ENCODE results near the gene ILF3.

ILF3 gene

DNA sequence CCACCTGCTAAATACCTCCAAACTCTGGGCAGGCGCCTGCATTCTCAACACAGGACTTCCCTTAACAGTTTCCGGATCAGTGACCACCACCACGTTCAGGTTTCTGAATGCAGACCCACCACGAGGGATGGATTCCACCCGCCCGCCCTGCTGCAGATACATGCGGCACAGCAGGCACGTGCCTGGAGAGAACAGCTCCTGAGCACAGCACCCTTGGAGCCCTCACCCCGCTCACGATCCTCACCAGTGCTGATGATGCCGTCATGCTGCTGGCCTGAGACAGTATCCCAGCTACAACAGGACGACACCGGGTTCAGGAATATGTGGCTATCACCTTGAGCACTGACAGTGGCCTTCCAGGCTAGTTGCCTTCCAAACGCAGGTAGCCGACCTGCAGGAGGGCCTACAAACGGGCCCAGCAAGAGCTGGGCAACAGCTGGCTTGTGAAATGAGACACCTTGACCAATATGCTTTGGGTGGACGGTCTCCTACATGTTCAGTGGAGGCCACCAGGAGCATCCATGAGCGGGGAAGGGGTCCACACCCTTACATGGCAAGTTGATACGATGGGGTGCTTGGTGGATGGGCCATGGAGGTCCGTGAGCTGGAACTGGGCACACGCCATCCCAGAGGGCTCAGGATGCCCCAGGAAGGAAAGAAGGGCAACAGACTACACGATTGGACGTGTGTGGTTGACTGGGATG is 37.2 kb downstream of the ILF3 start:
- H3K36me3 Mint-ChIP-seq (ENCODE audit: low read depth), result peaks cover 41% of the 10 kb centered on the region
- peak overlapping the region; percentile 71 for H3K27ac Mint-ChIP-seq
- no peak overlapping the region for H3K4me3 Mint-ChIP-seq
- H3K9me3 Mint-ChIP-seq, result no peaks in the 10 kb centered on the region
- H3K4me1 Mint-ChIP-seq, result peaks cover 19% of the 10 kb centered on the region
- ATAC-seq (no peak), DNase-seq (no peak)
- H3K27me3 Mint-ChIP-seq, result peaks cover 6% of the 10 kb centered on the region

DNA sequence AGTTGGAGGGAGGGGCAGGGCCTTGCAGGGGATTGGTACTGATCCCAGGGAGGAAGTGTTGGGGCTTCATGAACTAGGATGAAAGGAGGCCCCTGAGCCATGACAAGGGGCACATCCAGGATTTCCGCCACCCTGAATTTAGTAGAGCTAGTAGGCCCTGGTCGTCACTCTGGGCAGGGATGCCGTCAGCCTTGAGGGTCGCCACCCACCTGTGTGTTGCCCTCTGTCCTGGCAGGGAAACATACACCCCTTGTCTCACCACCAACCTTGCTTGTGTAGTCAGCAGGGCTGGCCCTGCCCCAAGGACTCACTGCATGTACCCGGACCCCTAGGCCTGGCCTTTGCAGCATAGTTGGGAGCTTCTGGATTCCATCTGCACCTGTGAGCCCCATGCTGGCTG is 37.7 kb downstream of the ILF3 start:
- no peak overlapping the region for H3K4me3 Mint-ChIP-seq
- peaks cover 19% of the 10 kb centered on the region for H3K4me1 Mint-ChIP-seq
- no peak overlapping the region for H3K27ac Mint-ChIP-seq
- H3K36me3 Mint-ChIP-seq (ENCODE audit: low read depth), result peaks cover 38% of the 10 kb centered on the region
- no peak for ATAC-seq
- H3K9me3 Mint-ChIP-seq, result no peaks in the 10 kb centered on the region
- DNase-seq, result no peak
- peaks cover 9% of the 10 kb centered on the region for H3K27me3 Mint-ChIP-seq

DNA sequence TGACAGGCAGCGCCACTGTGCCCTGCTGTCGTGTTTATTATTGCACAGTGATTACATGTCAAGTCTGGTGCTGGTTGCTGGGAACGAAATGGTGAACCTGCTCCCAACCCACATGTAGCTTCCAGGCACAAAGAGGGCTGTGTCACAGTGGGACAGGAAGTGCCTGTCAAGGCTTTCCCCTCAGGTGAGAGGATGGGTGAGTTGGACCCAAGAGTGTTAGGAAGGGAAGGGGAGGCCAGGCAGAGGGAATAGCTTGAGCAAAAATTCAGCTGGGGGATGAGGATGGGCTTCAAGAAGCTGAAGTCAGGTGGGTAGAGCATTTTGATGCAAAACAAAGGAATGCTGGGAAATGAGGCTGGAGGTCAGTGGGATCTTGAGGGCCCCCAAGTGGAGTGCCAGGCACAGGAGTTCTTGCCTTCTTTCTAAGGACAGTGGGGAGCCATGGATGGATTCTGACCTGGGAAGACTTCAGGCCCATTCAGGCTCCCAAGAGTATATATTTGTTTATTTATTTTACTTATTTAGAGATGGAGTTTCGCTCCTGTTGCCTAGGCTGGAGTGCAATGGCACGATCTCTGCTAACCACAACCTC is 38.6 kb downstream of the ILF3 start:
- H3K27me3 Mint-ChIP-seq, result peaks cover 13% of the 10 kb centered on the region
- ATAC-seq (no peak), DNase-seq (no peak)
- no peak overlapping the region for H3K4me3 Mint-ChIP-seq
- H3K36me3 Mint-ChIP-seq (ENCODE audit: low read depth), result peaks cover 35% of the 10 kb centered on the region
- H3K4me1 Mint-ChIP-seq, result peaks cover 19% of the 10 kb centered on the region
- no peak overlapping the region for H3K27ac Mint-ChIP-seq
- H3K9me3 Mint-ChIP-seq, result no peaks in the 10 kb centered on the region

DNA sequence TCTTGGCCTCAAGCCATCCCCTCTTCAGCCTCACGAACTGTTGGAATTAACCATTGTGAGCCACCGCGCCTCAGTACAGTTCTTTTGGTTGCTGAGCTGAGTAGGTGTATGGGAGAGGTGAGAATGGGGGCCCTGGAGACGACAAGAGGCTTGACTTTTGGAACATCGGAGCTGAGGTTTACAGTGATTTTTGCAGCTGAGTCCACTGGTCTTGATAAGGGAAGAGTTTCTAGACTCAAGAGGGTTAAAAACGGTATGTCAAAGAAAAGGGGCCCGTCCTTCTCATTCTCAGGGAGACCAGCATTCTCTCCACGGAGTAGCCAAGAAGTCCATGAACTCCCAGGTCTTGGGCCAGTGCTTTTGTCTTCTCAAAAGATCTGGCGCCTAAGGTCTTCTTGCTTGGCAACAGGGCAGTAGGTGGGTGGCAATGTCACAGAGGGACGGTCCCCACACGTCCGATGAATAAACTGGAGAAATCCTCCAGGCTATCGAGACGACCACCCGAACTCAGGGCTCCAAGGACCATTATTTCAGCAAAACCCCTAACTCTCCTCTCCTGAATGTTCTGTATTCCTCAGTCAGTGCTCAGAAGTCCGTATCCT is 40.7 kb downstream of the ILF3 start:
- no peaks in the 10 kb centered on the region for H3K9me3 Mint-ChIP-seq
- peaks cover 14% of the 10 kb centered on the region for H3K27me3 Mint-ChIP-seq
- no peak overlapping the region for H3K4me3 Mint-ChIP-seq
- ATAC-seq (no peak), DNase-seq (no peak)
- H3K36me3 Mint-ChIP-seq (ENCODE audit: low read depth), result peaks cover 22% of the 10 kb centered on the region
- H3K27ac Mint-ChIP-seq, result no peak overlapping the region
- H3K4me1 Mint-ChIP-seq, result peaks cover 17% of the 10 kb centered on the region

DNA sequence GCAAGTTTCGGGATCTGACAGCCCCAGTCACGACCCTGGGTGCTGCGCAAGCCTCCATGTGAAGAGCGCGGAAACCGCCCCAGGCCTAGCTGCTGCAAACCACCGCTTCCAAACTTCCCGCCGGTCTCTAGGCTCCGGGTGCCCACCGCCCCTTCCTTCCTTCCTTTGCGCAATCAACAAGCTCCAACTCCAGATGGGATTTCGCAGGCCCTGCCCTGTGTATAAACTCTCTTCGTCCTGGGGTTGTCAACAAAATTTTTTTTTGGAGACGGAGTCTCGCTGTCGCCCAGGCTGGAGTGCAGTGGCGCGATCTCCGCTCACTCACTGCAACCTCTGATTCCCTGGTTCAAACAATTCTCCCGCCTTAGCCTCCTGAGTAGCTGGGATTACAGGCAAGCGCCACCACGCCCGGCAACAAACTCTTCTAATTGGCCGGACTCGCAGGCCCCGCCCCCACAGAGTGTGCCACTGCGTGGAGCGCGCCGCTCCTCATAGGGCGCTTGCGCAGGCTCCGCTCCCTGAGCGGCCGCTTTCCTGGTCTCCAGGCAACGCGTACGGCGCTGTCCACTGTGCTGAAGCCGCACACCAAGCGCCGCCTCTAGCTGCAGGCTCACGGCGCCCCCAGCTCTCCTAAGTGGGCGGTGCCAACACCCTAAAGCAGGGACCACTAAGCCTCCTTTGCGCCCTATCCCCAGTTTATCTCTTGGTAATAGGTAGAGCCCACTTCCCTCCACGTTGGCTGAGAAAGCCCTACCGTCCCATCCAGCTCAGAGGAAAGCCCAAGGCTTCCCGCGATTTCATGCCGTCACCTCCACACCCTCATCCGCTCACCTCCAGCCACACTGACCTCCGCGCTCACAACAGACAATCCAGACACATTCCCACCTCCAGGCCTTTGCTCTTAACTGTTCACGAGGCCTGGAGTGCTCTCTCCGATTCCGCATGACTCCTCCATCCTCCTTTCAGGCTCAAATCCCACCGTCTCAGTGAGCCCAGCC is 41.6 kb downstream of the ILF3 start:
- H3K27ac Mint-ChIP-seq, result no peak overlapping the region
- H3K4me1 Mint-ChIP-seq, result peaks cover 17% of the 10 kb centered on the region
- H3K36me3 Mint-ChIP-seq (ENCODE audit: low read depth), result peaks cover 16% of the 10 kb centered on the region
- ATAC-seq (peak; percentile 92), DNase-seq (peak; percentile 90)
- peak overlapping the region; percentile 76 for H3K4me3 Mint-ChIP-seq
- no peaks in the 10 kb centered on the region for H3K9me3 Mint-ChIP-seq
- peaks cover 14% of the 10 kb centered on the region for H3K27me3 Mint-ChIP-seq

DNA sequence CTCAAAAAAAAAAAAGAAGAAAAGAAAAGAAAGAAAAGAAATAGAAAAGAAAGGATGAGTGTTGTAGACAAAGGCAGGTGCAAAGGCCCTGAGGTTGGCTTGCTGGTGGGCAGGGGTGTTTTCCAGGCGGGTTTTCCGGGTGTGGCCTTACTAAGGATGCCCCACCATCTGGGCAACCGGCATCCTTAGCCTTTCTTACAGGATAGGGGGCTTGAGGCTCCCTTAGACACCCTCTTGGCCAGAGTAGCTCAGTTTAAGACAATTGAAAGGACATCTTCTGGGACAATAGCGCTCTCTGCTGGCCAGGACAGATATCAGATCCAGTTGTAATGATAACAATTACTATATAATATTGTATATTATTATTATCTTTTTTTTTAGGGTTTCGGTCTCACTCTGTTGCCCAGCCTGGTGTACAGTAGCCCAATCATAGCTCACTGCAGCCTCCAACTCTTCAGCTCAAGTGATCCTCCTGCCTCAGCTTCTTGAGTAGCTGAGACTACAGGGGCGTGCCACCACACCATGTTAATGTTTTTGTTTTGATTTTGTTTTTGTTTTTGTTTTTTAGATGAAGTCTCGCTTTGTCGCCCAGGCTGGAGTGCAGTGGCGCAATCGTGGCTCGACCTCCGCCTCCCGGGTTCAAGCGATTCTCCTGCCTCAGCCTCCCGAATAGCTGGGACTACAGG is 45.6 kb downstream of the ILF3 start:
- H3K9me3 Mint-ChIP-seq, result no peaks in the 10 kb centered on the region
- ATAC-seq (no peak), DNase-seq (peak; percentile 76)
- peaks cover 15% of the 10 kb centered on the region for H3K36me3 Mint-ChIP-seq (ENCODE audit: low read depth)
- H3K4me3 Mint-ChIP-seq, result no peak overlapping the region
- H3K27me3 Mint-ChIP-seq, result peaks cover 16% of the 10 kb centered on the region
- peaks cover 26% of the 10 kb centered on the region for H3K4me1 Mint-ChIP-seq
- H3K27ac Mint-ChIP-seq, result no peak overlapping the region

DNA sequence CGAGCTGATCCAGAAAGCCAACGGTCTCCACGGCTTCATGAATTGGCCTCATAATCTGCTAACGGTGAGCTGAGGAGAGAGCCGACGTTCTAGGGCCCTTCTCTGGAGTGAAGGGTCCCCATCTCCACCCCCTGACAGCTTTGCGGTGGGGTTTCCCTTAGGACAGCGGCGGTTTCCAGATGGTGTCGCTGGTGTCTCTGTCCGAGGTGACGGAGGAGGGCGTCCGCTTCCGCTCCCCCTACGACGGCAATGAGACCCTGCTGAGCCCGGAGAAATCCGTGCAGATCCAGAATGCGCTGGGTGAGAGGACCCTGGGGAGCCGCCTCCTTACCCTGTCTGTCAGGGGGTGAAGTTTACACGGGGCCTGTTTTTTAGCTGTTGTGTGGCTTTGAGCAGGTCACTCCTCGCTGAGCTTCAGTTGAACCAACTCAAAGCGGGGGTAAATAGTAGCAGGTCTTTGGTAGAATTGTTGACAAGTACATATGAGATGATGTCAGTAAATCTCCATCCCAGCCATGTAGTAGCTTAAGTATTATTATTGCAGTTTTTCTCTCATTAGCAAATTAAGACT is 47.9 kb downstream of the ILF3 start:
- peaks cover 16% of the 10 kb centered on the region for H3K36me3 Mint-ChIP-seq (ENCODE audit: low read depth)
- H3K27me3 Mint-ChIP-seq, result peaks cover 6% of the 10 kb centered on the region
- peak; percentile 41 for ATAC-seq
- H3K4me1 Mint-ChIP-seq, result peaks cover 12% of the 10 kb centered on the region
- peak; percentile 49 for DNase-seq
- no peaks in the 10 kb centered on the region for H3K9me3 Mint-ChIP-seq
- peak overlapping the region; percentile 90 for H3K27ac Mint-ChIP-seq
- peak overlapping the region; percentile 93 for H3K4me3 Mint-ChIP-seq

DNA sequence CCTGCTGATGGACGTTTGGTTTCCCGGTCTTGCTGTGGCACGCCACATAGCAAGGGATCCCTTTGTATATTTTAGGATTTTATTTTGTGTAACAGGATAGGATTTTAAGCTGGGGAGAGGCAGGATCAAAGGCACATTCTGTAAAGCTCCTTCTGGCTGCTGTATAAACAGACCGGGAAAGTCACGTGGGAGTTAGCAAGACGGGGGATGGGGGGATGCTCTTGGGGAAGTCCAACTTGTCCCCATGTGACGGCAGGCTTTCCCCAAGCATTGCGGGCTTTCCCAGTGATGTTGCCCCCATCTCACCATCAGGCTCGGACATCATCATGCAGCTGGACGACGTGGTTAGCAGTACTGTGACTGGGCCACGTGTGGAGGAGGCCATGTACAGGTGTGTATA is 52.8 kb downstream of the ILF3 start:
- no peaks in the 10 kb centered on the region for H3K27me3 Mint-ChIP-seq
- no peak for ATAC-seq
- no peaks in the 10 kb centered on the region for H3K9me3 Mint-ChIP-seq
- H3K27ac Mint-ChIP-seq, result no peak overlapping the region
- peaks cover 4% of the 10 kb centered on the region for H3K4me1 Mint-ChIP-seq
- H3K36me3 Mint-ChIP-seq (ENCODE audit: low read depth), result peaks cover 16% of the 10 kb centered on the region
- H3K4me3 Mint-ChIP-seq, result no peak overlapping the region
- DNase-seq, result no peak

DNA sequence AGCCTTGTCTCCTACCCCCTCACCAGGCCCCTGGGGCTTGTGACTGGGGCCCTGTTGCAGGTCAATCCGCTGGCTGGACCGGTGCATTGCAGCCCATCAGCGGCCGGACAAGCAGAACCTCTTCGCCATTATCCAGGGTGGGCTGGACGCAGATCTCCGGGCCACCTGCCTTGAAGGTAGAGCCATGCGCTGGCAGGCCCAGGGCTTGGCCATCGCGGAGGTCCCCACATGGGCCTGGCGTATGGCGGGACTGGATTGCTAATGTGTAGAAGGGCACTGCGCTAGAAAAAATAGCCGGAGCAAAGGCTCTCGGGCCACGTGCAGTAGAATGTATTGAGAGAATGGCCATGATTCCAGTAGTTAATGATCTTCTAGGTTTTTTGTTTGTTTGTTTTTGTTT is 53.3 kb downstream of the ILF3 start:
- no peaks in the 10 kb centered on the region for H3K27me3 Mint-ChIP-seq
- ATAC-seq (no peak), DNase-seq (no peak)
- no peaks in the 10 kb centered on the region for H3K4me1 Mint-ChIP-seq
- no peak overlapping the region for H3K4me3 Mint-ChIP-seq
- no peak overlapping the region for H3K27ac Mint-ChIP-seq
- H3K36me3 Mint-ChIP-seq (ENCODE audit: low read depth), result peaks cover 12% of the 10 kb centered on the region
- H3K9me3 Mint-ChIP-seq, result no peaks in the 10 kb centered on the region

DNA sequence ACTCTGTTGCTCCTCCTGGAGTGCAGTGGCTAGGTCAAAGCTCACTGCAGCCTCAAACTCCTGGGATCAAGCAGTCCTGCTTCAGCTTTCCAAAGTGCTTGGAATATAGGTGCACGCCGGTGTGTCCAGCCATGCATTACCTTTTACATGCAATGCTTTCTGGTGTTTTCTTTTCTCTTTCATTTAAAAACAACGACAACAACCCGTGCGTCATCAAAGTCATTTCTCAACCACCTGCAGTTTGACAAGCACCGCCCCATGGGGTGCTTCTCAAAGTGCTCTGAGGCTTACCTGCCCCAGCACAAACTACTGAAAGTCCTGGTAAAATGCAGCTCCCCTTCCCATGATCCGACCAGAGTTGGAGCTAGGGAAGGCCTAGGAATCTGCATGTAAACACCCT is 54.1 kb downstream of the ILF3 start:
- Mint-ChIP-seq H3K9me3 (no peaks in the 10 kb centered on the region), H3K4me1 (no peaks in the 10 kb centered on the region), H3K27ac (no peak overlapping the region), H3K27me3 (no peaks in the 10 kb centered on the region), H3K36me3 (ENCODE audit: low read depth) (peaks cover 9% of the 10 kb centered on the region), H3K4me3 (no peak overlapping the region)
- no peak for DNase-seq
- ATAC-seq, result no peak

DNA sequence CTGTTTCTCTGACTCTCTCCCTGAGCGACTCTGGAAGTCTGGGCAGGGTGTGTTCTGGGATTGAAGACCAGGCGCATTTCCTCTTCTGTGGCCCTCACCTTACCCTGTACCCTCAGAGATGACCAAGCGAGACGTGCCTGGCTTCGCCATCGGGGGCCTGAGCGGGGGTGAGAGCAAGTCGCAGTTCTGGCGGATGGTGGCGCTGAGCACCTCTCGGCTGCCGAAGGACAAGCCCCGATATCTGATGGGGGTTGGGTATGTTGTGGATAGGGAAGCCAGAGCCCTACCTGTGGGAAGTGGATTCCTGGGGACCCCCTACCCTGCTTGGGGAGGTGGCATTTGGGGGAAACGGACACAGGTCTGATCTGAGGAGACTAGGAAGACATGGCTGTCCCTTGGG is 57.9 kb downstream of the ILF3 start:
- ATAC-seq (peak; percentile 10), DNase-seq (no peak)
- Mint-ChIP-seq H3K27ac (no peak overlapping the region), H3K4me1 (peaks cover 5% of the 10 kb centered on the region), H3K36me3 (ENCODE audit: low read depth) (peaks cover 10% of the 10 kb centered on the region), H3K4me3 (no peak overlapping the region), H3K27me3 (no peaks in the 10 kb centered on the region), H3K9me3 (no peaks in the 10 kb centered on the region)

DNA sequence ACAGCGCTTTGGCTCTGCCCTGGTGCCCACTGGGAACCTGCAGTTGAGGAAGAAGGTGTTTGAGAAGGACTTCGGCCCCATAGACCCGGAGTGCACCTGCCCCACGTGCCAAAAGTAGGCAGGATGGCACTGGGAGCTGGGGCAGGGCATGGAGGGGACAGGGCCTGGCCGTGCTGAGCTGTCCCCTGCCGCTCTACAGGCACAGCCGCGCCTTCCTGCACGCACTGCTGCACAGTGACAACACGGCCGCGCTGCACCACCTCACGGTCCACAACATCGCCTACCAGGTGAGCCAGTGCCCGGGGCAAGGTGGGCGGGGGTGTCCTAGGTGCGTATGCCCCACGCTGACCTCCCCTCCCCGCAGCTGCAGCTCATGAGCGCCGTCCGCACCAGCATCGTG is 58.6 kb downstream of the ILF3 start:
- Mint-ChIP-seq H3K9me3 (no peaks in the 10 kb centered on the region), H3K27ac (no peak overlapping the region), H3K27me3 (no peaks in the 10 kb centered on the region), H3K36me3 (ENCODE audit: low read depth) (peaks cover 10% of the 10 kb centered on the region), H3K4me1 (peaks cover 8% of the 10 kb centered on the region), H3K4me3 (no peak overlapping the region)
- DNase-seq (no peak), ATAC-seq (no peak)

DNA sequence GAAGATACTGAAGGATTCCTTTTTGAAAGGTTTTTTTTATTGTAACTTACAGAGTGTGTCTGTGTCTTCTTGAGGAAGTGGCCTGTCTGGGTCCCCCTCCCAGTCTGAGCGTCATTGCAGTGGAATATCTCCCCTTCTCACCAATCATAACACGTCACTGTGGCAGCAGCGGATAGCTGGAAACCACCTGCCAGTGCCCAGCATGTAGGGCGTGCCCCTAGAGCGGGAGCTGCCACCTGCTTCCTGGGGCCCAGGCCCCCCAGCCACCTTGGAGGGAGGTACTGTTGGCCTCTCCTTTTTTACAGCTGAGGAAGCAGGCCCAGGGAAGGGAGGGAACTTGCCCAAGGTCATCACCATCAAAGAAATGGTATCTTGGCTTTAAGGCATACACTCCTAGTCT is 59.2 kb downstream of the ILF3 start:
- H3K4me1 Mint-ChIP-seq, result peaks cover 8% of the 10 kb centered on the region
- H3K36me3 Mint-ChIP-seq (ENCODE audit: low read depth), result peaks cover 10% of the 10 kb centered on the region
- H3K9me3 Mint-ChIP-seq, result no peaks in the 10 kb centered on the region
- no peak for DNase-seq
- no peaks in the 10 kb centered on the region for H3K27me3 Mint-ChIP-seq
- H3K27ac Mint-ChIP-seq, result no peak overlapping the region
- no peak for ATAC-seq
- H3K4me3 Mint-ChIP-seq, result no peak overlapping the region

DNA sequence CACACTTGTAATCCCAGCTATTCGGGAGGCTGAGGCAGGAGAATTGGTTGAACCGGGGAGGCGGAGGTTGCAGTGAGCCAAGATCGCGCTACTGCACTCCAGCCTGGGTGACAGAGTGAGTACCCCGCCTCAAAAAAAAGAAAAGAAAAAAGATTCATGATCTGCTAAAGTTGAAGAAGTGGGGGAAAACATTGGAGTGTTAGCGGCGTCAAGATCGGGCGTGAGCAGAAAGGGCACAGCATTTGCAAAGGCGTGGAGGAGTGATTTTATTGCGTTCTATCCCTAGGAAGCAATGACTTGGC is 62.9 kb downstream of the ILF3 start:
- H3K27me3 Mint-ChIP-seq, result no peaks in the 10 kb centered on the region
- H3K4me1 Mint-ChIP-seq, result peaks cover 32% of the 10 kb centered on the region
- no peak for DNase-seq
- ATAC-seq, result no peak
- H3K9me3 Mint-ChIP-seq, result no peaks in the 10 kb centered on the region
- peaks cover 9% of the 10 kb centered on the region for H3K36me3 Mint-ChIP-seq (ENCODE audit: low read depth)
- peak overlapping the region; percentile 64 for H3K4me3 Mint-ChIP-seq
- H3K27ac Mint-ChIP-seq, result peak overlapping the region; percentile 70
